ENCODE measurements around the gene ZBTB24. TPM values are rescaled to one million over a fixed set of nuclear protein-coding genes. Genes with fewer than 3 reads are reported as not detected.
A peak's percentile ranks its signal among the peaks of the same experiment; 100 is the strongest.

Gene ZBTB24
- total RNA-seq, 1 donor from 2014 or later, result 10.2 TPM

GRCh38 chr6:109475625-109476024 lies 7.4 kb downstream of the ZBTB24 start:
- no peaks in the 10 kb centered on the region for H3K9me3 ChIP-seq
- TF ChIP-seq CTCF (IDR thresholded peaks at IDR 0.05), result no peak
- H3K4me1 ChIP-seq, result peaks cover 0 to 21% of the 10 kb centered on the region in 2 donors
- H3K27me3 ChIP-seq, result no peaks in the 10 kb centered on the region
- H3K36me3 ChIP-seq, result peaks cover 47 to 62% of the 10 kb centered on the region in 2 donors
- intact Hi-C loops (cut with DNase I), result no loop called here
- H3K27ac ChIP-seq, result no peak overlapping the region
- no peak overlapping the region for H3K4me3 ChIP-seq
- DNase-seq (ENCODE audit: low spot score in 2 of 2), result no peak

GRCh38 chr6:109474995-109475394 lies 8.0 kb downstream of the ZBTB24 start:
- intact Hi-C loops (cut with DNase I), result no loop called here
- Histone ChIP-seq H3K27ac (no peak overlapping the region), H3K27me3 (no peaks in the 10 kb centered on the region), H3K9me3 (no peaks in the 10 kb centered on the region), H3K4me1 (peaks cover 0 to 16% of the 10 kb centered on the region in 2 donors), H3K36me3 (peaks cover 53 to 67% of the 10 kb centered on the region in 2 donors), H3K4me3 (no peak overlapping the region)
- no peak for DNase-seq (ENCODE audit: low spot score in 2 of 2)
- no peak for TF ChIP-seq CTCF (IDR thresholded peaks at IDR 0.05)

DNA sequence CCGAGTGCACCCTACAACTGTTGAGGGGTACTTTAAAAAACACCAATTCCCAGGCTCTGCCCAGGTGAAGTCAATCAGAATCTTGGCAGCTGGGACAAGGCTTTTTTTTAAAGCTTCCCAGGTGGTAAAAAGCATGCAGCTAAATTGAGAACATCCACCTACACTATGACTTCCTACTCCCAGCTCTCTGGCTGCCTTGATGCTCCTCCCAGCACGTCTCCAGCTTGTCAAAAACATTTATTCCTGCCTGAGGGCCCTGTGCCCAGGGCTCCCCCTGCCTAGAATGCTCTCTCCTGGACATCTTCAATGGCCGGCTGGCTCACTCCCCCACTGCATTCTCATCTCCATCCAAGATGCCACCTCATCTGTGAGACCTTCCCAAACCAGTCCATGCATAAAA lies 9.9 kb downstream of the ZBTB24 start:
- H3K27me3 ChIP-seq, result no peaks in the 10 kb centered on the region
- no peaks in the 10 kb centered on the region for H3K9me3 ChIP-seq
- H3K27ac ChIP-seq, result no peak overlapping the region
- DNase-seq (ENCODE audit: low spot score in 2 of 2), result no peak
- H3K36me3 ChIP-seq, result peaks cover 56 to 77% of the 10 kb centered on the region in 2 donors
- TF ChIP-seq CTCF (IDR thresholded peaks at IDR 0.05), result no peak
- intact Hi-C loops (cut with DNase I), result no loop called here
- H3K4me1 ChIP-seq, result peaks cover 0 to 6% of the 10 kb centered on the region in 2 donors
- H3K4me3 ChIP-seq, result no peak overlapping the region

DNA sequence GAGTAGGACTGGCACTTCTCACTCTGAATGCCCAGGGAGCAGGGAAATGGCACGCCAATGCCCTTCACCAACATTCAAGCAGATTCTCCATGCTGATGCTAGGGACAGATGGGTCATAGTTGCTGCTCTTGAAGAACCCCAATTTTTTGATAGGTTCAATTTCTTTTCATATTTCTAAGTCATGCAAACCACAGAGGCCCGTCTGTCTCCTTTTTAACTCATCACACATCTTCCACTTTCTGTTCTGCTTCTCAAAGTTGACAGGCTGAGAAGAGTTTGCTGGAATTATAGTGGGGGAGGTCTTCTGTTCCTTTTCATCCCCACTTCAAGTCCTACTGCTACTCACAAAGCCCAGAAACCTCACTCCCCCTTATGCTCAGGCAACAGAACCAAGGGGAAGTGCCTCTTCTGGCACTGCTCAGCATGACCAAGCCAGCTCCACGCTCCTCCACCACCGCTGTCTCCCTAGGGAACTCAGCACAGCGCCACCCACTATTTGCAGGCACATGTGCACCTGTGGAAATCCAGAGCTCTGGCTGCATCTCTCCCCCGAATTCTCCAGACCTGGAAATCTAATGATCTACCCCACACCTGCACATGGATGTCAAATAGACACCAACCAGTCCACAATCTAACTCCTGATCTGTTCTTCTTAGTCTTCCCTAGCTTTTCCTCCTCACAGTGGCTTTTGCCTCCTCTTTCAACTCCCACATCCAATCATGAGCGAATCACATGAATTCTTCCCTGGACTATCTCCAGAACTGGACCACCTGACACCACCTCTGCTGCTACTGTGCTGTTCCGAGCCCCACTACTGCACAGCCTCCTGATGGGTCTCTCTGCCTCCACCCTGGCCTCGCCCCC lies 10.7 kb downstream of the ZBTB24 start:
- Histone ChIP-seq H3K27ac (no peak overlapping the region), H3K36me3 (peaks cover 58 to 76% of the 10 kb centered on the region in 2 donors), H3K4me1 (peaks cover 0 to 1% of the 10 kb centered on the region in 2 donors), H3K27me3 (no peaks in the 10 kb centered on the region), H3K9me3 (no peaks in the 10 kb centered on the region), H3K4me3 (no peak overlapping the region)
- TF ChIP-seq CTCF (IDR thresholded peaks at IDR 0.05), result no peak
- peak in 1 of 2 donors; percentile 58 for DNase-seq (ENCODE audit: low spot score in 2 of 2)
- intact Hi-C loops (cut with DNase I), result no loop called here

DNA sequence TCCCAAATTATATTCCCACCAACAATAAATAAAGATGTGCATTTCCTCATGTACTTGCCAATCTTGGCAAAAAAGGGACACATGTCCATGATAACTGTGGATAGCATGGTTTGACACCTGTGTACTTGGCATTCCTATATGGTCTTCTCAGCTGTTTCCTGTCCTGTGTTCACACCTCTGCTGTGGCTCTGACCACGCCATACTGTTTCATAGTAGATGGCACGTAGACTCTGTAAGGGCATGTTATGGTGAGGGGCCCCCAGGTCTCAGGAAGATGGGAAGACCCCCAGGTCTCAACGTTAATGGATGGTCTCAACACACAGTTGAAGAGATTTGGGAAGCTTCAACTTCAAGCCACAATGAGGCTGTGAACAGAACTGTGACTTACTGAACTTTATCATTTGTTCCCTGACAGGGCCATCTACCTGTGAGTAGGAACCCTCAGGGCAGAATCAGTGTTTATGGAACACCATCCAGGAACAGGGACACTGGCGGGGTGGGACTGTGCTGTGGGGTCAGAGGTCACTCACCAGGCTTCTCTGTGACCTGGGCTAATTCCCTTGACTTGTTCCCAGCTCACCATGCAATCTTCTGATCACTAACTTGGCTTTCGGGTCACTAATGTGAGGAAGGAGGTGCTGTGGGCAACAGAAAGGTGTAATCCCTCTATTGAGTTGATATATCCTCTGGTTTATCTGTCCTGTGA lies 11.8 kb downstream of the ZBTB24 start:
- Histone ChIP-seq H3K9me3 (no peaks in the 10 kb centered on the region), H3K36me3 (peaks cover 58 to 82% of the 10 kb centered on the region in 2 donors), H3K4me1 (no peaks in the 10 kb centered on the region), H3K27me3 (no peaks in the 10 kb centered on the region), H3K4me3 (no peak overlapping the region), H3K27ac (no peak overlapping the region)
- intact Hi-C loops (cut with DNase I), result no loop called here
- DNase-seq (ENCODE audit: low spot score in 2 of 2), result no peak
- no peak for TF ChIP-seq CTCF (IDR thresholded peaks at IDR 0.05)

Measured in ascending aorta (tissue), 2 donors.